A673 (cell line): ENCODE measurements around the gene EXOC4. TPM values are rescaled to one million over a fixed set of nuclear protein-coding genes. Genes with fewer than 3 reads are reported as not detected.

ENCODE experiments used
- BruUV-seq: library from RNA; stranded (reverse); fragments of 400-500 nt; replicated peaks from 2 replicates; lab custom pipeline; 2021; lab: Mats Ljungman, UMichigan
- CTCF ChIA-PET: fragments of 300-600 bp; sonication (Branson Sonifier 250); formaldehyde crosslinking; loops from one replicate; lab custom pipeline; 2022; ENCODE audit warnings: antibody characterized with exemption; lab: Charles Lee
- POLR2A ChIA-PET: fragments of 300-600 bp; sonication (Branson Sonifier 250); formaldehyde crosslinking; loops from one replicate; lab custom pipeline; 2022; ENCODE audit warnings: antibody characterized with exemption; ENCODE audit not compliant: low non-redundant PET; lab: Charles Lee
- DNase-seq: peaks from one replicate; pipeline ENCODE4 v3.0.0-alpha.2; 2015; ENCODE audit warnings: low spot score
- H3K27ac ChIP-seq: fragments of 200-600 bp; sonication (generic); 2 replicates; pipeline ENCODE4 v1.5.1; 2016; ENCODE audit warnings: mixed run types, low read depth, mild to moderate bottlenecking, mixed read lengths, antibody characterized with exemption, low read length; ENCODE audit not compliant: poor library complexity, severe bottlenecking
- H3K27me3 ChIP-seq: fragments of 200-600 bp; sonication (generic); replicated peaks from 2 replicates; pipeline ENCODE4 v1.6.1; 2017; ENCODE audit warnings: mixed run types, low read depth, mild to moderate bottlenecking, mixed read lengths, antibody characterized with exemption, low read length; ENCODE audit not compliant: insufficient read depth, poor library complexity
- H3K36me3 ChIP-seq: fragments of 200-600 bp; sonication (generic); 2 replicates; pipeline ENCODE4 v1.6.1; 2016; ENCODE audit warnings: mixed run types, mild to moderate bottlenecking, mixed read lengths, antibody characterized with exemption, low read length; ENCODE audit not compliant: insufficient read depth, poor library complexity, severe bottlenecking
- H3K4me1 ChIP-seq: fragments of 200-600 bp; sonication (generic); 2 replicates; pipeline ENCODE4 v1.6.1; 2017; ENCODE audit warnings: mixed run types, mild to moderate bottlenecking, mixed read lengths, antibody characterized with exemption, low read length; ENCODE audit not compliant: insufficient read depth, poor library complexity, severe bottlenecking
- H3K4me3 ChIP-seq: fragments of 200-600 bp; sonication (generic); 2 replicates; pipeline ENCODE4 v1.5.1; 2016; ENCODE audit warnings: low read depth, mixed run types, mild to moderate bottlenecking, mixed read lengths, low read length; ENCODE audit not compliant: poor library complexity, severe bottlenecking
- H3K9me3 ChIP-seq: fragments of 200-600 bp; sonication (generic); 2 replicates; pipeline ENCODE4 v1.6.1; 2016; ENCODE audit warnings: mixed run types, low read depth, mild to moderate bottlenecking, mixed read lengths, antibody characterized with exemption, low read length; ENCODE audit not compliant: poor library complexity, severe bottlenecking
- CTCF ChIP-seq: fragments of 300-800, 200-600 bp; sonication (generic); conservative IDR thresholded peaks from 2 replicates; pipeline ENCODE4 v1.5.1; 2017; ENCODE audit warnings: low read depth, mild to moderate bottlenecking, antibody characterized with exemption, low read length, moderate library complexity, mixed read lengths
- EZH2 ChIP-seq: fragments of 200-600 bp; sonication (generic); IDR thresholded peaks from 2 replicates; pipeline ENCODE4 v1.6.1; 2017; ENCODE audit warnings: borderline replicate concordance, low read depth, mild to moderate bottlenecking, mixed read lengths, antibody characterized with exemption, low read length; ENCODE audit not compliant: poor library complexity, severe bottlenecking
- intact Hi-C: fragments of 100-400 bp; cut with micrococcal nuclease; formaldehyde crosslinking; loops from one replicate; pipeline ENCODE4 v1.10.0; 2022; ENCODE audit not compliant: unreplicated experiment
- total RNA-seq: library from RNA; stranded (reverse); gene quantifications from 2 replicates; pipeline ENCODE4 v1.2.3, GENCODE V29; 2021

The EXOC4 gene
- total RNA-seq, 1 experiment from 2014 or later = 66.1 TPM

DNA sequence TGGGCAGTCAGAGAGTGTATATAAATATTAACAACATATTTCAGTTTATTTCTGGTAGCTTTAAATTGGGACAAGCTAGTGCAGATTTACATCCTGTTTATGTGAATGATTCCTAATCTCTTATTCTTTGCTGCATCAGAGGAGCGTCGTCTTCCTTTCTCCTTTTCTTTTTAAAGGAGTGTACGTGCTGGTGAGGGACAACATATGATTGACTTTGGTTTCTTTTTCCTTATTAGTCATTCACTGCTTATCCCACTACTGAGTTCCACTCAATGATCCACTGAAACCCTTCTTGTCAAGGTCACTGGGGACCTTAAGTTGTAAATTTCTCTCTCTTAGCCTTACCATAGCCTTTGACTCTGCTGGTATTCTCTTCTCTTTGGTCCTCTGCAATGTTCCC lies 116.3 kb downstream of the EXOC4 start:
- BruUV-seq = no TSS peak
- H3K36me3 ChIP-seq = no peaks in the 10 kb centered on the region
- no peak overlapping the region for H3K27ac ChIP-seq
- DNase-seq = no peak
- TF ChIP-seq EZH2 (no peak), CTCF (no peak)
- peaks cover 4% of the 10 kb centered on the region for H3K4me1 ChIP-seq
- CTCF ChIA-PET = no interaction called here
- intact Hi-C loops = no loop called here
- H3K9me3 ChIP-seq = no peaks in the 10 kb centered on the region
- POLR2A ChIA-PET = no interaction called here
- no peaks in the 10 kb centered on the region for H3K27me3 ChIP-seq
- H3K4me3 ChIP-seq = no peak overlapping the region

GRCh38 chr7:133371616-133372015 lies 118.7 kb downstream of the EXOC4 start:
- no peaks in the 10 kb centered on the region for H3K27me3 ChIP-seq
- intact Hi-C loops = no loop called here
- H3K4me3 ChIP-seq = no peak overlapping the region
- BruUV-seq = no TSS peak
- H3K36me3 ChIP-seq = no peaks in the 10 kb centered on the region
- DNase-seq = no peak
- TF ChIP-seq CTCF = no peak
- TF ChIP-seq EZH2 = no peak
- H3K4me1 ChIP-seq = no peaks in the 10 kb centered on the region
- no peaks in the 10 kb centered on the region for H3K9me3 ChIP-seq
- no peak overlapping the region for H3K27ac ChIP-seq
- CTCF ChIA-PET = no interaction called here
- POLR2A ChIA-PET = no interaction called here

- Histone ChIP-seq H3K36me3 (no peaks in the 10 kb centered on the region), H3K27me3 (no peaks in the 10 kb centered on the region), H3K4me3 (no peak overlapping the region), H3K9me3 (no peaks in the 10 kb centered on the region), H3K4me1 (no peaks in the 10 kb centered on the region), H3K27ac (no peak overlapping the region)
- intact Hi-C loops = no loop called here
- TF ChIP-seq EZH2 (no peak), CTCF (no peak)
- POLR2A ChIA-PET = no interaction called here
- no TSS peak for BruUV-seq
- DNase-seq = no peak
- CTCF ChIA-PET = no interaction called here
Measured at GRCh38 chr7:133372337-133372736, 119.5 kb downstream of the EXOC4 start.
